Activated B cell treated with CpG ODN at 0.5 μM for 24 hours (primary cell): Measurements from ENCODE around the gene MOGAT2. TPM values are rescaled to one million over a fixed set of nuclear protein-coding genes. Genes with fewer than 3 reads are reported as not detected.

ENCODE experiments used
- ATAC-seq: fragments of 200-7000 bp; cut with Tn5 transposase; one replicate; pipeline ENCODE4 v1.10.0; 2021; ENCODE audit warnings: low read depth, mild to moderate bottlenecking, moderate library complexity
- CTCF ChIA-PET: fragments of 350-600 bp; sonication (Branson Sonifier 250); formaldehyde crosslinking; loops from one replicate; lab custom pipeline; 2021; ENCODE audit warnings: antibody characterized with exemption; lab: Charles Lee
- POLR2A ChIA-PET: fragments of 350-600 bp; sonication (Branson Sonifier 250); formaldehyde crosslinking; loops from one replicate; lab custom pipeline; 2021; ENCODE audit warnings: antibody characterized with exemption; lab: Charles Lee
- DNase-seq: peaks from one replicate; pipeline ENCODE4 v3.0.0; 2022
- H3K27ac Mint-ChIP-seq: one replicate; pipeline ENCODE4 v1.8.0; 2020; ENCODE audit warnings: mixed read lengths
- H3K27me3 Mint-ChIP-seq: one replicate; pipeline ENCODE4 v1.8.0; 2021; ENCODE audit warnings: mixed read lengths
- H3K36me3 Mint-ChIP-seq: one replicate; pipeline ENCODE4 v1.8.0; 2021; ENCODE audit warnings: low read depth, mixed read lengths
- H3K4me1 Mint-ChIP-seq: one replicate; pipeline ENCODE4 v1.8.0; 2021; ENCODE audit warnings: mixed read lengths
- H3K4me3 Mint-ChIP-seq: one replicate; pipeline ENCODE4 v1.8.0; 2020; ENCODE audit warnings: mild to moderate bottlenecking, mixed read lengths
- H3K9me3 Mint-ChIP-seq: one replicate; pipeline ENCODE4 v1.8.0; 2020; ENCODE audit warnings: mixed read lengths
- CTCF ChIP-seq: fragments of 200-600 bp; IDR thresholded peaks from one replicate; pipeline ENCODE4 v1.8.0; 2022; ENCODE audit warnings: antibody characterized with exemption, mild to moderate bottlenecking
- intact Hi-C: fragments of 100-400 bp; cut with micrococcal nuclease; formaldehyde crosslinking; loops from one replicate; pipeline ENCODE4 v1.15.1; 2024
- total RNA-seq: library from RNA; stranded (reverse); gene quantifications from 2 replicates; pipeline ENCODE4 v1.2.3, GENCODE V29; 2022

Gene MOGAT2
- total RNA-seq, 1 donor from 2014 or later, result 0.22 TPM

DNA sequence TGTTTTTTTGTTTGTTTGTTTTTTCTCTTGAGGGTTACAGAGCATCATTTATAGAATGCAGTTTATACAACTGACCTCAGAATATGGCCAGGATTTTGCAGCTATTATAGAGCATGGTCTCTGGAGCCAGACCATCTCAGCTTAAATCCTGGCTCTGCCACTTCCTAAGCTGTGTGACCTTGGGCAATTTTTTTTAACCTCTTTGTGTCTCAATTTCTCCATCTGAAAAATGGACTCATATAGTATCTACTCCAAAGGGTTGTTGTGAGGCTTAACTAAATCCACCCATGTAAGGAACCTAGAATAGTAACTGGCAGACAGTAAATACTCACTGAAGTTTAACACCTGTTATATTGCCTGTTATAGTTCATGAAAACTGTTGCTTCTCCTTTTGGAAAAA is 42.6 kb downstream of the MOGAT2 start:
- Mint-ChIP-seq H3K27ac (no peak overlapping the region), H3K27me3 (peaks cover 1% of the 10 kb centered on the region), H3K36me3 (no peaks in the 10 kb centered on the region), H3K4me1 (no peaks in the 10 kb centered on the region), H3K9me3 (no peaks in the 10 kb centered on the region), H3K4me3 (no peak overlapping the region)
- DNase-seq (no peak), ATAC-seq (no peak)
- intact Hi-C loops, result no loop called here
- ChIA-PET CTCF (interaction anchor here (0.5 kb wide), 1 partner anchor 1046 kb away, joined by 4 read pairs; no protein-coding TSS in a partner anchor), POLR2A (interaction anchor here (0.6 kb wide), 2 partner anchors 82 to 745 kb away, joined by 3 read pairs; no protein-coding TSS in a partner anchor)
- no peak for TF ChIP-seq CTCF

DNA sequence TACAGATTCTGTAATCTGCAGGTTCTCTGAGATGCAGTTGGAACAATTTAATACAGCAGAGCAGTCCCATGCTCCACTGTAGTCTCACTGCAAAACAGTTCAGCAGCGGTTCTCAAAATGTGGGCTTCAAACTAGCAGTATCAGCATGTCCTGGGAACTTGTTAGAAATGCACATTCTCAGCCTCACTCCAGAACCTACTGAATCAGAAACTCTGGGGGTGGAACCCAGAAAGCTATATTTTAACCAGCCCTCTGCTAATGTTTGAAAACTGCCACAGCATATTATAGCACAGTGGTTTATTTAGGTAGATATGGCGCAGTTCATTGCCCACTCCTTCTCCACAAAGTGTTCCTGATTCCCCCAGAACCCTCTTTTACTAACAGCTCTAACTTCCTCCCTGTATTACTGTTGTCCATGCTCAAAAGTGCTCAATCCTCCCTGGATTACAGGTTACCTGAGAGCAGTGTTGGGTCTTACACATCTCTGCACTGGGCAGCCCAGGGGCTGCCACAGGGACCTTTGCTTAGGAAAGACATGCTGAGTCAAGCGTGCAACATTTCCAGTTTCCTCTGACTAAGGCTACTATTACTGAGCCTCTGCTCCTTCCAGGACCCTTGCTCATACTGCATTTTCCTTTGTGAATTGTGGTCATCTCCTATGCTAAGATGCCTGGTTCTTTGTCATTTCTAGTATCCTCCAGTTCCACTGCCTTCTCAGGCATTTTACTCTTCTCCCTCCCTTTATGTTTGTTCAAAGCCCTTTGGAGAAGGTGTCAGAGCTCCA is 43.3 kb downstream of the MOGAT2 start:
- Mint-ChIP-seq H3K27ac (no peak overlapping the region), H3K4me3 (no peak overlapping the region), H3K9me3 (no peaks in the 10 kb centered on the region), H3K4me1 (no peaks in the 10 kb centered on the region), H3K27me3 (no peaks in the 10 kb centered on the region), H3K36me3 (no peaks in the 10 kb centered on the region)
- intact Hi-C loops, result no loop called here
- ChIA-PET POLR2A (interaction anchor here (0.6 kb wide), 1 partner anchor 745 kb away, joined by 3 read pairs; no protein-coding TSS in a partner anchor), CTCF (no interaction called here)
- TF ChIP-seq CTCF, result no peak
- no peak for DNase-seq
- no peak for ATAC-seq

- CTCF ChIA-PET, result no interaction called here
- H3K27me3 Mint-ChIP-seq, result no peaks in the 10 kb centered on the region
- ATAC-seq (no peak), DNase-seq (no peak)
- POLR2A ChIA-PET, result no interaction called here
- no peak for TF ChIP-seq CTCF
- H3K36me3 Mint-ChIP-seq, result no peaks in the 10 kb centered on the region
- intact Hi-C loops, result no loop called here
- H3K9me3 Mint-ChIP-seq, result no peaks in the 10 kb centered on the region
- no peak overlapping the region for H3K27ac Mint-ChIP-seq
- no peak overlapping the region for H3K4me3 Mint-ChIP-seq
- H3K4me1 Mint-ChIP-seq, result peaks cover under 1% of the 10 kb centered on the region
Measured at GRCh38 chr11:75762158-75762557, 44.5 kb downstream of the MOGAT2 start.

DNA sequence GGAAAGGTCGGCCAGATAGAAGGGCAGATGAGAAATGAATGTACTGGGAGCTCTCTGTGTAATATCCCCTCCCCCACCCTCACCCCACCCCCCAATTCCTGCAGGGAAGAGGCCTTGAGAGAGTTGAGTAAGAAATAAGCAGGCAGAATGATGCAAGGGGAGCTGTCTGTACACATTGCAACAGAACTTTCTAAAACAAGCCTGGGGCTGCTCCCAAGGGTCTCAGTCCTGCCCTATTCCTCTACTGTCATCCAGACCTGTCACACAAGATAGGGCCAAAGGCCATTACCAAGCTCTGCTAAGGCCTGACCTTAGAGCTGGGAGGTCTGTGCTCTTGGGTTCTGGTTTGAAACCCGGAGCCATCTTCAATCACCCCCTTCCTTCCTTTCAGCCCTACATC is 45.2 kb downstream of the MOGAT2 start:
- no peaks in the 10 kb centered on the region for H3K27me3 Mint-ChIP-seq
- ATAC-seq (no peak), DNase-seq (no peak)
- H3K4me3 Mint-ChIP-seq, result no peak overlapping the region
- ChIA-PET POLR2A (no interaction called here), CTCF (no interaction called here)
- intact Hi-C loops, result no loop called here
- peaks cover 8% of the 10 kb centered on the region for H3K4me1 Mint-ChIP-seq
- TF ChIP-seq CTCF, result no peak
- H3K9me3 Mint-ChIP-seq, result no peaks in the 10 kb centered on the region
- H3K27ac Mint-ChIP-seq, result no peak overlapping the region
- H3K36me3 Mint-ChIP-seq, result no peaks in the 10 kb centered on the region

DNA sequence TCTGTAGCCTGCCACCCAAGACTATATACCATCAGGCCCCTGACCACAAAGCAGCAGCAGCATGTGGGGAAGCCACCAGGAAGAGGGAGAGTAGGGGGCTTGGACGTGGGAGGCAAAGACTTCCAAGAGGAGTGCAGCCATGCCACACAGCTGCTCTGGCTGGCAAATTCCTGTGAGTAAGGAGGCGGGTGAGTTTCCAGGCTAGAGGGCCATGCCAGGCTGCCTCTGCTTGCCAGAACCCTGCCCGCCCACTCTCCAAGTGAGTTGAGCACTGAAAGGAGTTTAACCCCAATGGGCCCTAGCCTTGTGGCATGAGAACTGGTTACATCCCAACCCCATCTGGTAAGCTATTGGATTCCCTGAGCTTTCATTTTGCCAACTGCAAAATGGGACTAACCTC is 46.2 kb downstream of the MOGAT2 start:
- H3K9me3 Mint-ChIP-seq, result no peaks in the 10 kb centered on the region
- CTCF ChIA-PET, result no interaction called here
- POLR2A ChIA-PET, result interaction anchor here (1.0 kb wide), 1 partner anchor 9 kb away, joined by 3 read pairs; no protein-coding TSS in a partner anchor
- peaks cover 12% of the 10 kb centered on the region for H3K4me1 Mint-ChIP-seq
- intact Hi-C loops, result no loop called here
- H3K36me3 Mint-ChIP-seq, result no peaks in the 10 kb centered on the region
- H3K27me3 Mint-ChIP-seq, result no peaks in the 10 kb centered on the region
- H3K4me3 Mint-ChIP-seq, result no peak overlapping the region
- DNase-seq (no peak), ATAC-seq (no peak)
- no peak for TF ChIP-seq CTCF
- no peak overlapping the region for H3K27ac Mint-ChIP-seq
